Measurements from ENCODE around the gene CTSG. TPM values are rescaled to one million over a fixed set of nuclear protein-coding genes. Genes with fewer than 3 reads are reported as not detected.

CTSG gene
- total and polyA plus RNA-seq, 10 of the 15 experiments (the other 5 are each of a cell fraction or from before 2014, with no cell fraction given) = not detected

- RAD21 ChIA-PET (ENCODE audit: unreplicated experiment) = no interaction called here
- no peaks in the 10 kb centered on the region for H3K36me3 ChIP-seq (ENCODE audit: control insufficient read depth in 2 of 2, insufficient read depth in 2 of 2, low read length in 1 of 2)
- CTCF ChIA-PET = no interaction called here
- no peaks in the 10 kb centered on the region for H4K20me1 ChIP-seq (ENCODE audit: control insufficient read depth, insufficient read depth)
- POLR2A ChIA-PET = no interaction called here
- ATAC-seq (no peak), DNase-seq (ENCODE audit: low read depth, low spot score) (no peak), FAIRE-seq (no peak)
- no peak overlapping the region for H3K27ac ChIP-seq (ENCODE audit: control insufficient read depth, insufficient read depth)
- SMC1A ChIA-PET (ENCODE audit: uncharacterized antibody, unreplicated experiment) = no interaction called here
- H3K4me1 ChIP-seq (ENCODE audit: control insufficient read depth, insufficient read depth, low read length) = no peaks in the 10 kb centered on the region
- intact Hi-C loops (cut with micrococcal nuclease; ENCODE audit: unreplicated experiment) = no loop called here
- 64% methylated on average over 27 of the region's 27 CpGs for WGBS (ENCODE audit: insufficient coverage, insufficient replicate concordance, low lambda C conversion rate, missing lambda C conversion rate)
- no peaks in the 10 kb centered on the region; a peak in 1 of 4 replicates for H3K27me3 ChIP-seq (replicated peaks in 1 of 2; ENCODE audit: control insufficient read depth in 2 of 2, insufficient read depth in 2 of 2, low read length in 1 of 2)
- H2AFZ ChIP-seq (ENCODE audit: control insufficient read depth, low read depth, low read length) = no peak overlapping the region
- in situ Hi-C loops (cut with MboI) = no loop called here
- no peaks in the 10 kb centered on the region for H3K79me2 ChIP-seq (ENCODE audit: control insufficient read depth, insufficient read depth, low read length)
- H3K4me2 ChIP-seq (ENCODE audit: control insufficient read depth, insufficient read depth) = no peak overlapping the region
- H3K4me3 ChIP-seq = no peak overlapping the region
- BruUV-seq (replicated peaks) = no TSS peak
- H3K9me3 ChIP-seq (replicated peaks; ENCODE audit: control insufficient read depth, insufficient read depth, low read length) = no peaks in the 10 kb centered on the region
- no peak overlapping the region for H3K9ac ChIP-seq (ENCODE audit: control insufficient read depth, insufficient read depth, low read length)
- TF ChIP-seq ZNF384 (IDR thresholded peaks at IDR 0.05; ENCODE audit: borderline replicate concordance, low read depth, low read length) (no peak), ZNF687 (IDR thresholded peaks at IDR 0.05) (no peak), RAD21 (IDR thresholded peaks at IDR 0.05; ENCODE audit: insufficient read depth, low read depth, low read length) (no peak), CBX5 (IDR thresholded peaks at IDR 0.05; ENCODE audit: low read depth) (no peak), CTCF (IDR thresholded peaks at IDR 0.05 in 2 of 3, conservative IDR thresholded peaks at IDR 0.05 in 1 of 3; ENCODE audit: control insufficient read depth in 2 of 3, extremely low read depth in 1 of 3, insufficient read depth in 1 of 3, low read depth in 3 of 3, low read length in 3 of 3) (no peak), IRF4 (IDR thresholded peaks at IDR 0.05; ENCODE audit: low read depth, low read length) (no peak), FOS (IDR thresholded peaks at IDR 0.05; ENCODE audit: borderline replicate concordance, extremely low read depth, insufficient read length) (no peak), BCL11A (IDR thresholded peaks at IDR 0.05; ENCODE audit: low read depth, low read length) (no peak), ATF2 (IDR thresholded peaks at IDR 0.05; ENCODE audit: low read length) (no peak), SUPT20H (IDR thresholded peaks at IDR 0.05; ENCODE audit: borderline replicate concordance, control insufficient read depth, low read depth, low read length) (no peak), ZNF207 (IDR thresholded peaks at IDR 0.05; ENCODE audit: borderline replicate concordance) (no peak), STAT1 (conservative IDR thresholded peaks at IDR 0.05) (no peak), NFYA (IDR thresholded peaks at IDR 0.05; ENCODE audit: borderline replicate concordance, low read depth, low read length) (no peak), ZNF622 (IDR thresholded peaks at IDR 0.05) (no peak), PAX8 (IDR thresholded peaks at IDR 0.05) (no peak), ATF7 (IDR thresholded peaks at IDR 0.05; ENCODE audit: low read depth) (no peak)
Measured at GRCh38 chr14:24574206-24574774, 1.8 kb downstream of the CTSG start.
